DOHH2 (cell line): Measurements from ENCODE around the gene CDK2.
"Not testable (repeated sequence)": the region's sequence is repeated elsewhere in the genome, so short reads cannot be mapped to it uniquely, and the experiment has no call there.

Source experiments
- H3F3A ChIP-seq: fragments of 200-600 bp; sonication (generic), shearing (Covaris generic); 2 replicates; pipeline ENCODE4 v1.6.0; 2016; ENCODE audit warnings: antibody characterized with exemption, mild to moderate bottlenecking; ENCODE audit not compliant: control insufficient read depth, insufficient read depth
- H3K27ac ChIP-seq: fragments of 200-600 bp; sonication (generic); 2 replicates; pipeline ENCODE4 v1.5.1; 2014; ENCODE audit warnings: low read depth, mild to moderate bottlenecking, low read length, moderate library complexity
- H3K27me3 ChIP-seq: fragments of 200-600 bp; sonication (generic); 2 replicates; pipeline ENCODE4 v1.6.1; 2014; ENCODE audit warnings: mild to moderate bottlenecking, low read length, mixed read lengths; ENCODE audit not compliant: control insufficient read depth
- H3K36me3 ChIP-seq: fragments of 200-600 bp; sonication (generic); 2 replicates; pipeline ENCODE4 v1.6.1; 2014; ENCODE audit warnings: mild to moderate bottlenecking, low read length, moderate library complexity, mixed read lengths; ENCODE audit not compliant: control insufficient read depth
- H3K4me1 ChIP-seq: fragments of 200-600 bp; sonication (generic); 2 replicates; pipeline ENCODE4 v1.6.1; 2014; ENCODE audit warnings: mild to moderate bottlenecking, low read length, mixed read lengths; ENCODE audit not compliant: control insufficient read depth
- H3K4me2 ChIP-seq: fragments of 200-600 bp; sonication (generic); 2 replicates; pipeline ENCODE4 v1.6.0; 2014; ENCODE audit warnings: mild to moderate bottlenecking, low read length, moderate library complexity
- H3K4me3 ChIP-seq: fragments of 200-600 bp; sonication (generic); 2 replicates; pipeline ENCODE4 v1.5.1; 2014; ENCODE audit warnings: mild to moderate bottlenecking, low read length, mixed read lengths
- H3K79me2 ChIP-seq: fragments of 200-600 bp; sonication (generic); 2 replicates; pipeline ENCODE4 v1.6.1; 2014; ENCODE audit warnings: mild to moderate bottlenecking, low read length, mixed read lengths; ENCODE audit not compliant: control insufficient read depth
- H3K9me2 ChIP-seq: fragments of 200-600 bp; sonication (generic); replicated peaks from 2 replicates; pipeline ENCODE4 v1.6.1; 2014; ENCODE audit warnings: mild to moderate bottlenecking, low read length, mixed read lengths; ENCODE audit not compliant: control insufficient read depth
- H3K9me3 ChIP-seq: fragments of 200-600 bp; sonication (generic); 2 replicates; pipeline ENCODE4 v1.6.1; 2014; ENCODE audit warnings: antibody characterized with exemption, low read length, mixed read lengths; ENCODE audit not compliant: control insufficient read depth, insufficient read depth
- H4K20me1 ChIP-seq: fragments of 200-600 bp; sonication (generic); 2 replicates; pipeline ENCODE4 v1.6.0; 2014; ENCODE audit warnings: low read depth, mild to moderate bottlenecking, antibody characterized with exemption, low read length, moderate library complexity; ENCODE audit not compliant: control insufficient read depth, insufficient read depth
- CTCF ChIP-seq: fragments of 200-600 bp; sonication (generic); IDR thresholded peaks from one replicate; pipeline ENCODE4 v1.5.1; 2014; ENCODE audit warnings: antibody characterized with exemption, mild to moderate bottlenecking, low read depth, low read length; ENCODE audit not compliant: poor library complexity, severe bottlenecking
- EZH2phosphoT487 ChIP-seq: fragments of 200-600 bp; sonication (generic); IDR thresholded peaks from 2 replicates; pipeline ENCODE4 v1.6.1; 2017; ENCODE audit warnings: borderline replicate concordance, mild to moderate bottlenecking, antibody characterized with exemption, low read length, moderate library complexity, mixed read lengths

Gene CDK2

GRCh38 chr12:56001487-56002100 lies 35.0 kb downstream of the CDK2 start:
- no peak overlapping the region for H3K4me3 ChIP-seq

GRCh38 chr12:56003376-56003775 lies 36.7 kb downstream of the CDK2 start:
- H3K36me3 ChIP-seq, H3K27me3 ChIP-seq, H3K9me2 ChIP-seq, H3F3A ChIP-seq, H3K4me3 ChIP-seq, H4K20me1 ChIP-seq, H3K9me3 ChIP-seq, H3K4me2 ChIP-seq, H3K79me2 ChIP-seq, H3K27ac ChIP-seq: not testable (repeated sequence)
- H3K4me1 ChIP-seq, result peaks cover 10% of the 10 kb centered on the region

More at GRCh38 chr12:56001487-56002100, 35.0 kb downstream of the CDK2 start:
- H3K9me3 ChIP-seq, result no peaks in the 10 kb centered on the region
- H3K4me1 ChIP-seq, result peaks cover 7% of the 10 kb centered on the region
- no peaks in the 10 kb centered on the region for H3K36me3 ChIP-seq
- H3F3A ChIP-seq, result peaks cover 5% of the 10 kb centered on the region; the same call in 1 of the 2 replicates
- H3K27ac ChIP-seq, result no peak overlapping the region
- H3K79me2 ChIP-seq, result no peaks in the 10 kb centered on the region
- no peak for TF ChIP-seq EZH2phosphoT487
- TF ChIP-seq CTCF, result no peak
- peaks cover 13% of the 10 kb centered on the region for H3K27me3 ChIP-seq
- no peaks in the 10 kb centered on the region for H3K9me2 ChIP-seq
- no peaks in the 10 kb centered on the region for H4K20me1 ChIP-seq
- H3K4me2 ChIP-seq, result no peak overlapping the region

- Histone ChIP-seq H3K36me3 (no peaks in the 10 kb centered on the region), H3K4me1 (peaks cover 10% of the 10 kb centered on the region), H3K9me3 (no peaks in the 10 kb centered on the region), H3F3A (peaks cover 5% of the 10 kb centered on the region; the same call in 1 of the 2 replicates), H4K20me1 (no peaks in the 10 kb centered on the region), H3K9me2 (no peaks in the 10 kb centered on the region), H3K4me2 (no peak overlapping the region), H3K79me2 (0 out of 2 replicates have a peak, but pooled peaks cover 3% of the 10 kb centered on the region), H3K27me3 (no peaks in the 10 kb centered on the region), H3K4me3 (no peak overlapping the region), H3K27ac (no peak overlapping the region)
- TF ChIP-seq CTCF (no peak), EZH2phosphoT487 (no peak)
These were observed 37.6 kb downstream of the CDK2 start for GRCh38 chr12:56004211-56004610.

- Histone ChIP-seq H3K79me2 (0 out of 2 replicates have a peak, but pooled peaks cover 3% of the 10 kb centered on the region), H3F3A (peaks cover 8% of the 10 kb centered on the region; the same call in 1 of the 2 replicates), H3K27me3 (no peaks in the 10 kb centered on the region), H3K4me1 (peaks cover 10% of the 10 kb centered on the region), H3K36me3 (no peaks in the 10 kb centered on the region), H3K9me2 (no peaks in the 10 kb centered on the region), H3K4me2 (peak overlapping the region; percentile 95), H3K9me3 (no peaks in the 10 kb centered on the region), H3K27ac (peak overlapping the region; percentile 36; the same call in 1 of the 2 replicates), H4K20me1 (no peaks in the 10 kb centered on the region), H3K4me3 (peak overlapping the region; percentile 89)
- no peak for TF ChIP-seq CTCF
- TF ChIP-seq EZH2phosphoT487, result no peak
These were observed 41.2 kb downstream of the CDK2 start for GRCh38 chr12:56007564-56008559.
